Measurements from ENCODE around the gene QKI.

QKI gene

DNA sequence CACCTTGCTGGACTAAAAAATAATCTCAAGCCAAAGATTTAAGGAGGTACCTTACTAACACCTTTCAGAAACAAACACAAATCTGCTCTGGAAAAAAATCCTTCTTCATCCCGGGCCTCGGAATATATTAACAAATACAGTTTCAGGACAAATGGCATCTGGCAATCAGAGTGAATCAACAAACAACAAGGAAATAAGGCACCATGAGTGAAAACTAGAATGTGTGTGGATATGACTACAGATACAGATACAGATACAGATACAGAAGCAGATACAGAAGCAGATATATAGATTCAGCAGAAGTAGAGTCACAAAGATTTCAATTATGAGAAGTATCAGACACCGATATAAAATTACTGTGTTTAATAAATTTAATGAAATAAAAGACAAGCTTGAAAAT, 178.4 kb downstream of the QKI start:
- no peaks in the 10 kb centered on the region for H3K36me3 ChIP-seq (ENCODE audit: insufficient read depth, low read length)

DNA sequence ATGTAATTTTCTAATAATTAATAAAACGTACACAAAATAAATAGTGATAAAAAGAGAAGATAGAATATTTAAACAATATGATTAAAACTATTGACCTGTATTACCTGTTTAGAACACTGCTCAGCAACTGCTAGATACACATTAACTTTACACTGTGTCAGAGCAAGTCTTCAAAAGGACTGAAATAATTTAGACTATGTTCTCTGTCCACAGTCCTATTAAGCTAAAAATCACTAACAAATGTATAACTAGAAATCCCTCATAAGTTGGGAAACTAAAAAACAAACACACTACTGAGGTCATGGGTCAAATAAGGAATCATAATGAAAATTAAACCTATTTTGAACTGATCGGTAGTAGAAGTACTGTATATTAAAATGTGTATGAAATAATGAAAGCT, 181.7 kb downstream of the QKI start:
- Histone ChIP-seq H3K36me3 (ENCODE audit: insufficient read depth, low read length) (no peaks in the 10 kb centered on the region), H3K4me1 (ENCODE audit: insufficient read depth, low read length) (no peaks in the 10 kb centered on the region), H3K4me3 (ENCODE audit: low read length) (no peak overlapping the region), H3K9me3 (ENCODE audit: low read length) (no peaks in the 10 kb centered on the region), H3K27me3 (ENCODE audit: insufficient read depth, low read length) (no peaks in the 10 kb centered on the region), H2AFZ (ENCODE audit: low read depth, low read length) (no peak overlapping the region)

More for the DNA sequence above, 178.4 kb downstream of the QKI start:
- Histone ChIP-seq H3K4me3 (ENCODE audit: low read length) (no peak overlapping the region), H3K4me1 (ENCODE audit: insufficient read depth, low read length) (no peaks in the 10 kb centered on the region), H2AFZ (ENCODE audit: low read depth, low read length) (no peak overlapping the region), H3K27me3 (ENCODE audit: insufficient read depth, low read length) (no peaks in the 10 kb centered on the region), H3K9me3 (ENCODE audit: low read length) (no peaks in the 10 kb centered on the region)

DNA sequence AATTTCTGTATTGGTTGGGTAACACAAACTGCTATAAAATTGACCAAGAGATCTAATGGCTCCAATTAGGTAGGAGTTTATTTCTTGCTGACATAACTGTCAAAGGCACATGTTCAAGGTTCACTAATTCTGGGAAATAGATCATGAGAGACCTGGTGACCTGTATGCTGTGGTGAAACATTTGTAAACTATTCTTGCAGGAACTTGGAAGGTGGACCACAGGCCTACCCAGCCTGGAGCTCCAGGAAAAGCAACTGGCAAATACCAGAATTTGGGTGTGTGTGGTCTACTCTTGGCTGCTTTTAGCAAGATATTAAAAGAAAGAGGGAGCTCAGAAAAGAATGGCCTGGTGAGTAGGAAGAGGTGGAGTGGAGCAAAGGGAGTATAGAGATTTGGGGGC, 184.6 kb downstream of the QKI start:
- no peaks in the 10 kb centered on the region for H3K27me3 ChIP-seq (ENCODE audit: insufficient read depth, low read length)
- peaks cover 2% of the 10 kb centered on the region for H3K9me3 ChIP-seq (ENCODE audit: low read length)
- no peak overlapping the region for H3K4me3 ChIP-seq (ENCODE audit: low read length)
- H2AFZ ChIP-seq (ENCODE audit: low read depth, low read length): no peak overlapping the region
- H3K36me3 ChIP-seq (ENCODE audit: insufficient read depth, low read length): no peaks in the 10 kb centered on the region
- H3K4me1 ChIP-seq (ENCODE audit: insufficient read depth, low read length): no peaks in the 10 kb centered on the region

DNA sequence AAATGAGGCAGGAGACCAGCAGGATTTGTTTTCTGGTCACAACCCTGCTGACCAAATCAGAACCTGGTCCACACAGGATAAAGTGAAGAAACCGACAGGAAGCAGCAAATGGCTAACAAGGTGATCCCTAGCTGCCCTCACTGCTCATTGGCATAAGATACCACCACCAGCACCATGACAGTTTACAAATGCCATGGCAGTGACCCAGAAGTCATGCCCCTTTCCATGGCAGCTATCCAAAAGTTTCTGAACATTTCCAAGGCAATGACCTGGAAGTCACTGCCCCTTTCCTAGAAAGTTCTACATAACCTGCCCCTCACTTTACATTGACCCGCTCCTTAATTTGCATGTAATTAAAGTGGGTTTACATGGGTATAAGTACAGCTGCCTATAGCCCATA, 185.2 kb downstream of the QKI start:
- H2AFZ ChIP-seq (ENCODE audit: low read depth, low read length): no peak overlapping the region
- H3K4me3 ChIP-seq (ENCODE audit: low read length): no peak overlapping the region
- no peaks in the 10 kb centered on the region for H3K27me3 ChIP-seq (ENCODE audit: insufficient read depth, low read length)
- peaks cover 2% of the 10 kb centered on the region for H3K9me3 ChIP-seq (ENCODE audit: low read length)
- no peaks in the 10 kb centered on the region for H3K36me3 ChIP-seq (ENCODE audit: insufficient read depth, low read length)
- no peaks in the 10 kb centered on the region for H3K4me1 ChIP-seq (ENCODE audit: insufficient read depth, low read length)

DNA sequence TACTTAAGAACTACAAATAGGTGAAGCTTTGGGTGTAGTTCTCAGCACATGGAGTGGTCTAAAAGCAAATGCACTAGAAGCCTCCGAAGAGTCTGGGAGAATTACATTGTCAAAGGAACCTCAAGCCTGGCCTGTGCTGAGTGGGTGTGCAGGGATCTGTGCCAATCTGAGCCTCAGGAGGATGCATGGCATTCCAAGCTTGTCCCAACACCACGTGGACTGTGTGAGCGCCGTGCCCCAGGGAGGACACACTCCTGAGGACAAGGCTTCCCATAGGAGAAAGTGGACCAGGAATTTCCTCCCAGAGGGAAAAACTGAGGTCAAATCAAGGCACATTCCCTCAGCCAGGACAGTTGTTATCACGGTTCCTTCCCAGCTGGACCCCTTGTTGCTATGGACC, 185.8 kb downstream of the QKI start:
- peaks cover 2% of the 10 kb centered on the region for H3K9me3 ChIP-seq (ENCODE audit: low read length)
- H3K4me1 ChIP-seq (ENCODE audit: insufficient read depth, low read length): no peaks in the 10 kb centered on the region
- no peak overlapping the region for H2AFZ ChIP-seq (ENCODE audit: low read depth, low read length)
- H3K36me3 ChIP-seq (ENCODE audit: insufficient read depth, low read length): no peaks in the 10 kb centered on the region
- no peaks in the 10 kb centered on the region for H3K27me3 ChIP-seq (ENCODE audit: insufficient read depth, low read length)
- H3K4me3 ChIP-seq (ENCODE audit: low read length): no peak overlapping the region

DNA sequence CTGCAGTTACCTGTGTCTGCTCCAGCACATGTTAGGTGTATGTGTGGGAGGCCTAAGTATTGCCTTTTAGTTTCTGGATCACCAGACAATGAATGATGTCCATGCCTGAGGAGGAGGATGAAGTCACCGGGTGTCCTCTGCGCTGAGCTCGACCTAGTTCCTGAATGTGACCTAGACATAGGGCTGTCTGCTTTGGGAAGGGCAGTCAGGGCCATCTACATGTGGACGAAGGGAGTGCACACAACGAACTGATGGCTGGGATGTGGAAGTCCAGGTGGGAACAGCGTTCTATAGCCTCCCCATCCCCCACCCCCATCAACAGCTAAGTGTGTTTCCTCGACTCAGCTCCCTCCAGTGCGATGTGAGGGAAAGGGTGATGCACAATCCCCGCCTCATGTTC, 186.3 kb downstream of the QKI start:
- Histone ChIP-seq H3K9me3 (ENCODE audit: low read length) (peaks cover 2% of the 10 kb centered on the region), H3K4me3 (ENCODE audit: low read length) (no peak overlapping the region), H3K27me3 (ENCODE audit: insufficient read depth, low read length) (no peaks in the 10 kb centered on the region), H3K36me3 (ENCODE audit: insufficient read depth, low read length) (no peaks in the 10 kb centered on the region), H3K4me1 (ENCODE audit: insufficient read depth, low read length) (no peaks in the 10 kb centered on the region), H2AFZ (ENCODE audit: low read depth, low read length) (no peak overlapping the region)

DNA sequence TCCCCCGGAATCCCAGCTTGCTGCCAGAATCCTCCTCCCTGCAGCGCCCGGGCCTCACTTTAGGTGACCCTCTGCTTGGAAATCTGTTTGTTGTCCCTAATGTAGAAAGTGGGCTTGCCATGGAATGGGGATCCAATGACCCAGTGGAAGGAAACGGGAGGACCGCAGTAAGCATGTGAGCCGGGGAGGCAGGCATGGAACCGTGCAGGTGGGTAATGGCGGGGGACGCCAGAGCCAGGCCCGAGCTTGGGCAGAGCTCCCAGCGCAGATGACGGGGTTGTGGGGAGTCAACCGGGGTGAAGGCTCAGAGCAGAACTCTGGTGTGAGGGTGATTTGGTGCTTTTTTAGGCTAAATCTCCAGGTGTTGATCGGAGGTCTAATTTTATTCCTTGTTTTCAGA, 188.3 kb downstream of the QKI start:
- Histone ChIP-seq H2AFZ (ENCODE audit: low read depth, low read length) (no peak overlapping the region), H3K36me3 (ENCODE audit: insufficient read depth, low read length) (no peaks in the 10 kb centered on the region), H3K27me3 (ENCODE audit: insufficient read depth, low read length) (no peaks in the 10 kb centered on the region), H3K9me3 (ENCODE audit: low read length) (peaks cover 8% of the 10 kb centered on the region), H3K4me1 (ENCODE audit: insufficient read depth, low read length) (no peaks in the 10 kb centered on the region), H3K4me3 (ENCODE audit: low read length) (no peak overlapping the region)

DNA sequence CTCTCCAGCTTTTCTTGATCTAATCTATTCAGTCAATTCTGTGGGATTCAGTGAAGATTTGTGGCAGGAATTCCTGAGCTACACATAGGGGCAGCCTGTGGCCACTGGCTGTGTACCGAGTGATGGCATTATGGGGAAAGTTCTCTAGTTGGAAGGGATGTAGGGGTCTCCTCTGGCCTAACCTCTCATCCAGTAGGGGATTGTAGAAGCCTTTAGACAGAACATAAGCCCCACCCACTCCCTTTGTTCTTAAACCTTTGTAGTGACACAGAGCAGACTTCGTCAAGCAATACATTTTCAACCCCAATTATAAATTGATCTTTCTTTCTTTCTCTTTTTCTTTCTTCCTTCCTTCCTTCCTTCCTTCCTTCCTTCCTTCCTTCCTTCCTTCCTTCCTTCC, 188.9 kb downstream of the QKI start:
- H3K27me3 ChIP-seq (ENCODE audit: insufficient read depth, low read length): no peaks in the 10 kb centered on the region
- H2AFZ ChIP-seq (ENCODE audit: low read depth, low read length): no peak overlapping the region
- no peaks in the 10 kb centered on the region for H3K4me1 ChIP-seq (ENCODE audit: insufficient read depth, low read length)
- H3K4me3 ChIP-seq (ENCODE audit: low read length): no peak overlapping the region
- H3K9me3 ChIP-seq (ENCODE audit: low read length): peaks cover 8% of the 10 kb centered on the region
- no peaks in the 10 kb centered on the region for H3K36me3 ChIP-seq (ENCODE audit: insufficient read depth, low read length)

DNA sequence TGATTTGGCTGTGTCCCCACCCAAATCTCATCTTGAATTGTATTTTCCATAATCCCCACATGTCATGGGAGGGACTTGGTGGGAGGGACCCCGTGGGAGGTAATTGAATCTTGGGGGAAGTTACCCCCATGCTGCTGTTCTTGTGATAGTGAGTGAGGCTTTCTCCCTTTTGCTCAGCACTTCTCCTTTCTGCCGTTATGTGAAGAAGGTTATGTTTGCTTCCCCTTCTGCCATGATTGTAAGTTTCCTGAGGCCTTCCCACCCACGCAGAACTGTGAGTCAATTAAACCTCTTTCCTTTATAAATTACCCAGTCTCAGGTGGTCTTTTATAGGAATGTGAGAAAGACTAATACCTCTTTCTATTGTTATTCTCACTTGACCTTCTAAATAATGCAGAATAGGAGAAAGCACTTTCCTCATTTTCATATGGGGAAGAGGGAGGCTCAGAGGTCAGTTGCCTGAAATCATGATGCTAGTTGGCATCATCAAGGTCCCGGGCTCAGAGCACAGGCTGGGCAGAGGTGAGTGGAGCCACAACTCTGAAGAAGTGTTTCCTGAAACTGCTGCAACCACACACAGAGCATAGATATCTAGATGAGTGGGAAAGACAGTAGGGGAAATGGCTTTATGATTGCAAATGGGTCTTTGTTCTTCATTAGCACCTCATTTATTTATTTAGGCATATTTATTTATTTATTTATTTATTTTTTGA, 191.0 kb downstream of the QKI start:
- no peaks in the 10 kb centered on the region for H3K27me3 ChIP-seq (ENCODE audit: insufficient read depth, low read length)
- peaks cover 8% of the 10 kb centered on the region for H3K9me3 ChIP-seq (ENCODE audit: low read length)
- no peaks in the 10 kb centered on the region for H3K36me3 ChIP-seq (ENCODE audit: insufficient read depth, low read length)
- no peak overlapping the region for H3K4me3 ChIP-seq (ENCODE audit: low read length)
- H3K4me1 ChIP-seq (ENCODE audit: insufficient read depth, low read length): no peaks in the 10 kb centered on the region
- no peak overlapping the region for H2AFZ ChIP-seq (ENCODE audit: low read depth, low read length)

DNA sequence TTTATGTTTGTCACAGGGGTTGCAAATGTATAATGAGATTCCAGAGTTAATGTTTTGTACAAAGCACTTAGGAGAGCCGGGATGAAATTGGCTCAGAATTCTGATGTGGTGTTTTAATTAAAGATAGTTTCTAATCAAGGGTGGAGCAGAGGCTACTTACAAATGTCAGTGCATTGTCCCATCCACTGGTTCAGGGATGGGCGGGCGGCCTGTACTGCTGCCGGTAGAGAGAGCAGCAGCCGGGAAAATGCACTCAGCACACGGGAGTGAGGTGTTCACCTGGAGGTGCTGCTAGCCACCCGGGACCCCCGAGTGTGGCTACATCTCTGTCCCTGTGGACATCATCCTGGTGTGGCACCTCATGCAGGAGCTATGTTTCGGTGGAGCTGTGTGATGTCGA, 193.3 kb downstream of the QKI start:
- Histone ChIP-seq H3K9me3 (ENCODE audit: low read length) (peaks cover 6% of the 10 kb centered on the region), H3K36me3 (ENCODE audit: insufficient read depth, low read length) (no peaks in the 10 kb centered on the region), H3K4me3 (ENCODE audit: low read length) (no peak overlapping the region), H2AFZ (ENCODE audit: low read depth, low read length) (no peak overlapping the region), H3K4me1 (ENCODE audit: insufficient read depth, low read length) (no peaks in the 10 kb centered on the region), H3K27me3 (ENCODE audit: insufficient read depth, low read length) (no peaks in the 10 kb centered on the region)

DNA sequence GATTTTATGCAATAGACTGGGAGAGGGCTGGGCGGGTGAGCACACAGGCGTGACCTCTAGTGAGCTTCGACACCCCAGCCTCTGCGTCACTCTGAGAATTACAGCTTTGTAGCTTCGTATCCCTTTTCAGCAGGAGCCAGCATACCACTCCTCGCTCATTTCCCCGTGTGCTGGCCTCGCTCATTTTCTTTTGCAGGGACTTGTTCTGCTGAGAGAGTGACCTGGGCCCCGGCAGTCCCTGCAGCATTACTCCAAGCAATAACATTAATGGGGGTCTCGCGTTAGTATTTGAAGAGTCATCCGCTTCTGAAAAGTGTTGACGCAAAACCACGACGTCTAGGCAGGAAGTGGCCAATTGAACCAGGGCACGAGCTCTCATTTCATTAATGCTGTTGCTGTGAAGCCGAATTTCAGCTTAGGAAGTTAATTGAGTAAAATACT, 193.7 kb downstream of the QKI start:
- no peaks in the 10 kb centered on the region for H3K4me1 ChIP-seq (ENCODE audit: insufficient read depth, low read length)
- H2AFZ ChIP-seq (ENCODE audit: low read depth, low read length): no peak overlapping the region
- H3K36me3 ChIP-seq (ENCODE audit: insufficient read depth, low read length): no peaks in the 10 kb centered on the region
- no peak overlapping the region for H3K4me3 ChIP-seq (ENCODE audit: low read length)
- no peaks in the 10 kb centered on the region for H3K27me3 ChIP-seq (ENCODE audit: insufficient read depth, low read length)
- peaks cover 6% of the 10 kb centered on the region for H3K9me3 ChIP-seq (ENCODE audit: low read length)

DNA sequence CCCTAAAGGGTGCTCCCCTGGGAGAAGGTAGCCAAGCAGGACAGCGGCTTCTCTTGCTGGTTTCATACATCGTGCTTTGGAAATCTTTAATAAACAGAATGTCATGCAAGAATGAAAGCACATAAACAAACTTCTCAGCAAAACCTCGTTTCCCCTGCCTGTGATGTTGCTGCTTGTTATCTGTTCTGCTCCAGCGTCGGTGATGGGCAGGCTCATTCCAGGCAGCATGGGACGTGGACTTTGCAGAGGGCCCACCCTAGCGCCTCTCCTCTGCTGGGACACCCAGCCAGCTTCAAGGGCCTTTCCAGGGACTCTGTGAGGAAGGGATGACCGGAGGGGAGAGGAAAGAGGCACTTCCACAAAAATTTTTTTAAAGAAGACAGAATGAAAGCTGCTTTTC, 197.7 kb downstream of the QKI start:
- H3K9me3 ChIP-seq (ENCODE audit: low read length): no peaks in the 10 kb centered on the region
- H3K27me3 ChIP-seq (ENCODE audit: insufficient read depth, low read length): no peaks in the 10 kb centered on the region
- H3K4me3 ChIP-seq (ENCODE audit: low read length): no peak overlapping the region
- no peaks in the 10 kb centered on the region for H3K36me3 ChIP-seq (ENCODE audit: insufficient read depth, low read length)
- H3K4me1 ChIP-seq (ENCODE audit: insufficient read depth, low read length): no peaks in the 10 kb centered on the region
- no peak overlapping the region for H2AFZ ChIP-seq (ENCODE audit: low read depth, low read length)

DNA sequence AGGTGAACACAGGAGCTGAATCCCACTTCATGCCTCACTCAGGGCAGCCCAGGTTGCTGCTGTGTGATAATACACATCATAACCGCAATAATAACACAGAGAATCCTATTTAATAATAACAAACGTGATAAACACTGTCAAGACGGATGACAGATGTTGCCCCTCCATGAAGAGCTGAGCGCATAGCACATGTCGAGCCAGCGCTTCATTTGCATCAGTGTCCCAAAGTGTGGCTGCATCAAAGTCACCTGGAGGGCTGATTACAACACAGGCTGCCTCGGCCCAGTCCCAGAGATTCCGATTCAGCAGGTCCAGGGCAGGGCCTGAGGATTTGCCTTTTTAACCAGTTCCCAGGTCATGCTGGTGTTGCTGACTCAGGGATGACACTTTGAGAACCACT, 198.5 kb downstream of the QKI start:
- H3K36me3 ChIP-seq (ENCODE audit: insufficient read depth, low read length): no peaks in the 10 kb centered on the region
- no peaks in the 10 kb centered on the region for H3K4me1 ChIP-seq (ENCODE audit: insufficient read depth, low read length)

DNA sequence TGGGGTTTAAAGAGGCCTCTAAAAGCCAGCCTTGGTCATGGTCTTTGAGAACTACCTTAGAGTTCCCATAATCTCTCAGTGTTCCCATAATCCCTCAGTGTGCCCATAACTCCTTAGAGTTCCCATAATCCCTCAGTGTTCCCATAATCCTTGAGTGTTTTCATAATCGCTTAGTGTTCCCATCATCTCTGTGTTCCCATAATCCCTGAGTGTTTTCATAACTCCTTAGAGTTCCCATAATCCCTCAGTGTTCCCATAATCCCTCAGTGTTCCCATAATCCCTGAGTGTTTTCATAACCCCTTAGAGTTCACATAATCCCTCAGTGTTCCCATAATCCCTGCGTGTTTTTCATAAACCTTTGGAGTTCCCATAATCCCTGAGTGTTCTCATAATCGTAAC, 199.2 kb downstream of the QKI start:
- H2AFZ ChIP-seq (ENCODE audit: low read depth, low read length): no peak overlapping the region
- H3K4me3 ChIP-seq (ENCODE audit: low read length): no peak overlapping the region
- no peaks in the 10 kb centered on the region for H3K36me3 ChIP-seq (ENCODE audit: insufficient read depth, low read length)
- H3K4me1 ChIP-seq (ENCODE audit: insufficient read depth, low read length): no peaks in the 10 kb centered on the region
- H3K27me3 ChIP-seq (ENCODE audit: insufficient read depth, low read length): no peaks in the 10 kb centered on the region
- H3K9me3 ChIP-seq (ENCODE audit: low read length): peaks cover 2% of the 10 kb centered on the region

More for the DNA sequence above, 198.5 kb downstream of the QKI start:
- Histone ChIP-seq H3K9me3 (ENCODE audit: low read length) (peaks cover 2% of the 10 kb centered on the region), H3K27me3 (ENCODE audit: insufficient read depth, low read length) (no peaks in the 10 kb centered on the region), H2AFZ (ENCODE audit: low read depth, low read length) (no peak overlapping the region), H3K4me3 (ENCODE audit: low read length) (no peak overlapping the region)
